DMS 273 (cell line): ENCODE results near the gene MRPS16.

Experiments used
- DNase-seq: peaks from one replicate; lab custom pipeline; 2025; ENCODE audit not compliant: unreplicated experiment; lab: John Stamatoyannopoulos, UW

The MRPS16 gene

GRCh38 chr10:73252445-73253224 is at the start of gene MRPS16:
Gene MRPS16 (minus strand): TSS chr10:73252644. CDS start chr10:73252482, 162 bp downstream.
- peak; percentile 96 for DNase-seq

GRCh38 chr10:73296946-73297345 is 44.5 kb upstream of the MRPS16 start:
- DNase-seq, result no peak

DNA sequence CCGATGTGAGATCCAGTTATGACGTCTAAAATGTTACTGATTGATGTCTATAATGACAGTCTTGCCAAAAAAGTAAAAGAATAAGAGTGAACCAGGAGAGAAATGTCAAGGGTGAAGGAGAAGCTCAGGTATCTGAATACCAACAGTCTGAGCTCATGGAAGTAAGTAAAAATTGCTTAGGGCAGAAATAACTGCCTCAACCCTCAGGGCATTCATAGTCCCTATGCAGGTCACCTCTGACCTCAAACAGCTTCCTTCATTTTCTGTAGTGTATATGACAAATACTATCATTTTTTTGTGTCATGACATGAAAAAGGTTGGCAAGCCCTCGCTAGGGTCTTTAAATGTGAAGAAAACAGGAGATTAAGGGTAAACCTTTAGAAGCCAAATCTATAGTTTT is 41.0 kb upstream of the MRPS16 start:
- no peak for DNase-seq

DNA sequence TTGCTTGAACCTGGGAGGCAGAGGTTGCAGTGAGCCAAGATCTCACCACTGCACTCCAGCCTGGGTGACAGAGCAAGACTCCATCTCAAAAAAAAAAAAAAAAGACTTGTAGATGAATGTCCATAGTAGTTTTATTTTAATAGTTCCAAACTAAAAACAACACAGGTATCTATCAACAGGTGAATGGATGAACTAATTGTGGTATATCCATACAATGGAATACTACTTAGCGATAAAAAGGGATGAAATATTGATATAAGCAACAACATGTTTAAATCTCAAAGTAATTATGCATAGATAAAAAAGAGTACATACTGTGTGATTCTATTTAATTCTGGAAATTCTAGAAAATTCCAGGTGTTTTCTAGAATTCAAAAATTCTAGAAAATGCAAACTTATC is 37.5 kb upstream of the MRPS16 start:
- DNase-seq, result no peak

DNA sequence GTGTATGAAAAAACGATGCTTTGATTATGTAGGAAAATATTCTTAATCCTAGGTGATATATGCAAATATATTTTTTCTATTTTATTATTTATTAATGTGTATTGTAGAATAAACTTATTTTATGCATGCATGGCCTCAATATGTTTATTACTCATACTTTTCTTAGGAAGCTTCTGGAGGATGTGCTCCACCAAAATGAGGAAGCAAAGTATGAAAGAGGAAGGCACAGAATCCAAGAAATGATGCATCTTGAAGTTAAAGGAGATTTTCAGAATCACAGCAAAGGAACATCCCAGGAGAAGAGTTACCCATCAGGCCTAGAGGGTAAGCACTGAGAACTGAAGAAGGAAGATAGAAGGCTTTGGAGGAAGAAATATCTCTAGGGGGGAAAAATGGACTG is 35.0 kb upstream of the MRPS16 start:
- no peak for DNase-seq

- no peak for DNase-seq
Observed at GRCh38 chr10:73281097-73281496, 28.7 kb upstream of the MRPS16 start.

- no peak for DNase-seq
Observed at GRCh38 chr10:73264423-73264822, 12.0 kb upstream of the MRPS16 start.

GRCh38 chr10:73263693-73264347 is 11.4 kb upstream of the MRPS16 start:
- DNase-seq, result peak; percentile 17

DNA sequence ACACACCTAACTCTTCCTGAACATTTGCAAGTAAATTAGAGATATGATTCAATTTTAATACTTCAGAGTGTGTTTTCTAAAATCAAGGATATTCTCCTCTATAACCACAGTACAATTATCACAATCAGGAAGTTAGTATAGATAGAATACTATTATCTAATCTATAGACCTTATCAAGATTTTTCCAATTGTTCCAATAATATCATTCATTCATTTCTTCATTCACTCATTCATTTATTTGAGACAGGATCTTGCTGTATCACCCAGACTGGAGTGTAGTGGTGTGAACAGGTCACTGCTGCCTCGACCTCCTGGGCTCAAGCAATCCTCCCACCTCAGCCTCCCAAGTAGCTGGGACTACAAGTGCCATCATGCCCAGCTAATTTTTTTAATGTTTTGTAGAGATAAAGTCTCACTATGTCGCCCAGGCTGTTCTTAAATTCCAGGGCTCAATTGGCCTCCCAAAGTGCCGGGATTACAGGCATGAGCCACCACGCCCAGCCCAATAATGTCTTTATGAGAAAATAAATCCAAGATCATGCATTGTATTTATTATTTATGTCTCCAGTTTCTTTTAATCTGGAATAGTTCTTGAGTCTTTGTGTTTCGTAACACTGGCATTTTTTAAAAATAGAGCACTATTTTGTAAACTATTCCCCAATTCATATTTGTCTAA is 10.6 kb upstream of the MRPS16 start:
- no peak for DNase-seq

GRCh38 chr10:73262105-73262730 is 9.8 kb upstream of the MRPS16 start:
- DNase-seq, result no peak

DNA sequence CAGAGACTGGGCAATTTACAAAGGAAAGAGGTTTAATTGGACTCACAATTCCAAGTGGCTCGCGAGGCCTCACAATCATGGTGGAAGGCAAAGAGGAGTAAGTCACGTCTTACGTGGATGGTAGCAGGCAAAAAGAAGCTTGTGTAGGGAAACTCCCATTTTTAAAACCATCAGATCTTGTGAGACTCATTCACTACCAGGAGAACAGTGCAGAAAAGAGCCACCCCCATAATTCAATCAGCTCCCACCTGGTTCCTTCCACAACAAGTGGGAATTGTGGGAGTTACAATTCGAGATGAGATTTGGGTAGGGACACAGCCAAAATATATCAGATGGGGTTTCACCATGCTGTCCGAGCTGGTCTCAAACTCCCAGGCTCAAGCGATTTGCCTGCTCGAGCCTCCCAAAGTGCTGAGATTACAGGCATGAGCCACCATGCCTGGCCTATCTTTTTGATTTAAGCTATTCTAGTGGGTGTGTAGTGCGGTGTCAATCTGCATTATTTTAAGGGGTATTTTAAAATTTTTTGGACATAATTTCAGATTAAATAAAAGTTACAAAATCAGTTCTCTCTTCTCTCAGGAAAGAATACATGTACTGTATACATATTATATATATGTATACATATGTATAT is 9.0 kb upstream of the MRPS16 start:
- no peak for DNase-seq

GRCh38 chr10:73258612-73259011 is 6.2 kb upstream of the MRPS16 start:
- DNase-seq, result peak; percentile 7

GRCh38 chr10:73253225-73253555 is 746 bp upstream of the MRPS16 start:
- DNase-seq, result peak; percentile 18

DNA sequence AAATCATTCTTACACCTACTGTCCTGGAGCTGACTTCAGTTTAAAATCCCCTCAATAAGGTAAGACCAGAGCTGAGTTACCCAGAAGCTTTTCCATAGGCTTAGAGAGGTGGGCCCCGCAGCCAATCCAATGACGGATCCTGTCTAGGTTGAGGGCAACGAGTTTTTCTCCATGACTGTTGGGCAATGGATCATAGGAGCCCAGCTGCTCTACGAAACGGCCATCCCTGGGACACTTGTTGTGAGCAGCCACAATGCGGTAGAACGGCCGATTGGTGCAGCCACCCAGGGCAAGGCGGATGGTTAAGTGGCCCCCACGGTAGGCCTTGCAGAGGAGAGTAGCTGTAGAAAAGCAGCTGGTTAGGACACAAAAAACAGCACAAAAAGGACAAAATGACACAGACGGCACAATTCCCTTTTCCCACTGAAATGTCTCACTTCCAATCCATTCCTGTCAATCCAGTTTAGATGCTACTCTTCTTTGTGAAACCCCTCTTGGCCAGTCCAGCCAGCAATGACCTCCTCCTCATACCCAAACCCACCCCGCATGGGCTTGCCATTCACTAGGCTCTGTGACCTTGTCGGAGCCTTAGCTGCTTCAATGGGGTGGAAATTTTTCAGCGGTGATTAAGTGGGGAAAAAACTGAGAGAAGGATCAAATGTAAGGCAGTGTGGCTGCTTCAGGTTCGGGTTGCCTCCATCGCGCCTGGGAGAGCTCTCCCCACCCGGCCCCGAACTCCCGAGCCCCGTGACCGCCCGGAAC is 580 bp downstream of the MRPS16 start:
- peak; percentile 54 for DNase-seq

DNA sequence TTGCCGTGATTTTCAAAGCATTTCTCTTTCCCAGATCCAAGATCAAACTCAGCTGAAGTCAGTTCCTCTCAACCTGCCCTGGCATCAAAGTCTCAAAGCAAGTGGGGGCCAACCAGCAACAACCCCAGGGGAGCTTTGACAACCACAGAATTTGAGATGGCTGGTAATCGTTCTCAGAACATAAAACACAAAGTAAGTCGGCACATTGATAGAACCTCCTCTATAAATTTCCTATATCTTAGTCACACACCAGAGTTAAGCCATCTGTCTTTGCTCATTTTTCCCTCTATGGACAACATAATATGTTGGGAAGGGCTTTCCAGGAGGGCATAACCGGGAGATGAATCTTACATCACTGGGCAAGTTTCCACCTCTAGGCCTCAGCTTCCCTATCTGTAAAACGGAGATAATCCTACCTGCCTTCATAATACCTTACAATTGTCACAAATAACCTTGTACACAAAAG is 4.2 kb downstream of the MRPS16 start:
- peak; percentile 17 for DNase-seq

- peak; percentile 62 for DNase-seq
Observed at GRCh38 chr10:73247509-73248258, 4.8 kb downstream of the MRPS16 start.

- DNase-seq, result peak; percentile 97
Observed at GRCh38 chr10:73246646-73247508, 5.6 kb downstream of the MRPS16 start, which contains the start of gene DNAJC9. Gene DNAJC9 (minus strand): TSS chr10:73247255. CDS start chr10:73247189, 66 bp downstream.

DNA sequence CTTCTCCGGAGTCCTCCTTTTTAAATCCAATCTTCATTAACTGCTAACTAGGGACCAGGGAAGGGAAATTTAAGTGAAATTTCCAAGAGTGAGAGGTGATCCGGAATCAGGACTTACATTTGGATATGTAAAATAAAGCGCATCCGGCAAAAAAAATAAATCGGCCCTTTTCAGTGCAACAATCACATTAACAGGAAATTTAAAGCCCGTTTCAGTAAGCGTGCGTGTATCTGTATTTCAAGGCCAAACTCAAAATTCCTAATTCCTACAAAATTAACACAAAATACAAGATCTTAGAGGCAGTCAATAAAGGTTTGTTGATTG is 6.2 kb downstream of the MRPS16 start:
- peak; percentile 22 for DNase-seq
